Keratinocyte (primary cell): ENCODE results near the gene CCDC87. TPM values are rescaled to one million over a fixed set of nuclear protein-coding genes. Genes with fewer than 3 reads are reported as not detected.

Experiments
- DNase-seq: peaks from one replicate; pipeline ENCODE4 v3.0.0-alpha.2; 2011; ENCODE audit warnings: low read depth, missing footprints, low spot score
- FAIRE-seq: peaks from 2 replicates; lab custom pipeline; 2011; peaks lifted over from hg19 to GRCh38; lab: Jason Lieb, UNC
- H2AFZ ChIP-seq: 2 replicates; pipeline ENCODE4 v1.6.0; 2012; ENCODE audit warnings: low read length, control low read depth, inconsistent platforms; ENCODE audit not compliant: control insufficient read depth
- H3K27ac ChIP-seq: 2 replicates; pipeline ENCODE4 v1.5.1; 2011; ENCODE audit warnings: low read length; ENCODE audit not compliant: control insufficient read depth, insufficient read depth
- H3K27me3 ChIP-seq: 3 replicates; pipeline ENCODE4 v1.6.0; 2011; ENCODE audit warnings: low read length; ENCODE audit not compliant: control insufficient read depth, insufficient read depth; ENCODE audit errors: extremely low read depth
- H3K36me3 ChIP-seq, 2 experiments: 2 replicates in 1 of 2; 3 replicates in 1 of 2; pipeline ENCODE4 v1.5.1; 2011; ENCODE audit warnings: low read length in 2 of 2, mild to moderate bottlenecking in 1 of 2; ENCODE audit not compliant: control insufficient read depth in 2 of 2, insufficient read depth in 2 of 2; ENCODE audit errors: extremely low read depth in 1 of 2
- H3K4me1 ChIP-seq: 3 replicates; pipeline ENCODE4 v1.5.1; 2011; ENCODE audit warnings: low read length; ENCODE audit not compliant: control insufficient read depth, insufficient read depth; ENCODE audit errors: extremely low read depth
- H3K4me2 ChIP-seq: 3 replicates; pipeline ENCODE4 v1.6.0; 2011; ENCODE audit warnings: low read depth, low read length; ENCODE audit not compliant: control insufficient read depth, insufficient read depth; ENCODE audit errors: extremely low read depth
- H3K4me3 ChIP-seq, 3 experiments: fragments of 200-600 bp in 1 of 3; sonication (generic) in 1 of 3; 2 replicates in 2 of 3; 3 replicates in 1 of 3; pipeline ENCODE4 v1.5.1; 2011 to 2016; ENCODE audit warnings: low read length in 3 of 3, mild to moderate bottlenecking in 3 of 3, control low read depth in 2 of 3, inconsistent platforms in 1 of 3, low read depth in 1 of 3, mixed read lengths in 1 of 3, mixed run types in 1 of 3, moderate library complexity in 1 of 3; ENCODE audit not compliant: control insufficient read depth in 2 of 3, insufficient read depth in 2 of 3; ENCODE audit errors: extremely low read depth in 1 of 3
- H3K79me2 ChIP-seq: 2 replicates; pipeline ENCODE4 v1.6.0; 2012; ENCODE audit warnings: low read length; ENCODE audit not compliant: control insufficient read depth, insufficient read depth
- H3K9ac ChIP-seq: 3 replicates; pipeline ENCODE4 v1.6.0; 2011; ENCODE audit warnings: low read length; ENCODE audit not compliant: control insufficient read depth, insufficient read depth; ENCODE audit errors: extremely low read depth
- H3K9me1 ChIP-seq: 3 replicates; pipeline ENCODE4 v1.6.0; 2011; ENCODE audit warnings: low read length; ENCODE audit not compliant: control insufficient read depth, insufficient read depth; ENCODE audit errors: extremely low read depth
- H3K9me3 ChIP-seq: 2 replicates; pipeline ENCODE4 v1.5.1; 2012; ENCODE audit warnings: low read depth, low read length; ENCODE audit not compliant: control insufficient read depth
- H4K20me1 ChIP-seq: 3 replicates; pipeline ENCODE4 v1.6.0; 2011; ENCODE audit warnings: low read length; ENCODE audit not compliant: control insufficient read depth, insufficient read depth; ENCODE audit errors: extremely low read depth
- CTCF ChIP-seq, 3 experiments: IDR thresholded peaks in 1 of 3; conservative IDR thresholded peaks in 1 of 3; optimal IDR thresholded peaks in 1 of 3; 2 replicates in 2 of 3; 3 replicates in 1 of 3; pipeline versions ENCODE3 to v1.5.1; 2011; ENCODE audit warnings: low read length in 3 of 3, mild to moderate bottlenecking in 3 of 3, moderate library complexity in 2 of 3, control low read depth in 1 of 3, inconsistent platforms in 1 of 3; ENCODE audit not compliant: insufficient read depth in 2 of 3; ENCODE audit errors: extremely low read depth in 1 of 3
- EZH2 ChIP-seq: IDR thresholded peaks from one replicate; pipeline ENCODE4 v1.6.1; 2012; ENCODE audit warnings: inconsistent platforms, mild to moderate bottlenecking, low read length, moderate library complexity
- dilution Hi-C: fragments of 300-500 bp; cut with MboI; formaldehyde crosslinking; loops from one replicate; pipeline ENCODE4 v1.7.0; 2020; ENCODE audit warnings: low sequenced_read_pairs; ENCODE audit not compliant: extremely low pct_ligation_motif_present
- polyA plus RNA-seq, 5 experiments: library from polyadenylated mRNA; depleted of rRNA in 3 of 5; stranded (reverse) in 3 of 5; stranded (forward) in 1 of 5; unstranded in 1 of 5; fragments of >200 nt; gene quantifications; 1 replicate in 1 of 5; 2 replicates in 3 of 5; 3 replicates in 1 of 5; pipeline versions ENCODE4 v1.2.1 to v1.2.3, GENCODE V29; 2011 to 2012; ENCODE audit warnings: missing spikeins in 2 of 5, low read depth in 1 of 5, low replicate concordance in 1 of 5

CCDC87 gene
- polyA plus RNA-seq, 1 donor (not counting 4 experiments of a cell fraction or from before 2014, with no cell fraction given): 0.07 TPM

DNA sequence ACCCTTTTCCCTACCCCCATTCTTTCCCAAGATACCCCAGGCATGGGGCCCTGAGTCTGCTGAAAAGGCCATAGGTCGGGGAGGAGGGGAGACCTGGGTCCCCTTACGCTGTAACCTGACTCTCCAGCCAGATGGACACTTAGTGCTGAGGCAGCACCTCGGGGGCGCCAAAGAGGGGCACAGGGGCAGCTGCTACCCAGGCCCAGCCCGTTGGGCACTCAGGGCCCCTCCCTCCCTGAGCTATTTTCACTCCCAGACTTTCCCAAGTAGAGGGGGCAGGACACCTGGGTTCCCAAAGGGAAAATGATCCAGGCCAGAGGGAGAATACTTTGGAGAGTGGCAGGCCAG lies 45.2 kb downstream of the CCDC87 start:
- Histone ChIP-seq H3K27ac (no peak overlapping the region), H3K4me3 (no peak overlapping the region), H3K4me2 (no peak overlapping the region), H3K27me3 (peaks cover 19% of the 10 kb centered on the region), H3K4me1 (peaks cover 6% of the 10 kb centered on the region), H3K9me1 (no peaks in the 10 kb centered on the region), H4K20me1 (no peaks in the 10 kb centered on the region), H3K9ac (no peak overlapping the region), H3K36me3 (peaks cover 0 to 4% of the 10 kb centered on the region in 2 experiments), H3K79me2 (no peaks in the 10 kb centered on the region), H3K9me3 (no peaks in the 10 kb centered on the region), H2AFZ (no peak overlapping the region)
- DNase-seq (no peak), FAIRE-seq (no peak)
- dilution Hi-C loops: no loop called here
- TF ChIP-seq EZH2 (no peak), CTCF (optimal IDR thresholded peaks at IDR 0.05 in 1 of 3, IDR thresholded peaks at IDR 0.05 in 1 of 3, conservative IDR thresholded peaks at IDR 0.05 in 1 of 3; ENCODE audit: extremely low read depth in 1 of 3, insufficient read depth in 2 of 3, low read length in 3 of 3) (no peak)

- FAIRE-seq: no peak
- no peak overlapping the region for H3K4me3 ChIP-seq
- TF ChIP-seq EZH2 (no peak), CTCF (optimal IDR thresholded peaks at IDR 0.05 in 1 of 3, IDR thresholded peaks at IDR 0.05 in 1 of 3, conservative IDR thresholded peaks at IDR 0.05 in 1 of 3; ENCODE audit: extremely low read depth in 1 of 3, insufficient read depth in 2 of 3, low read length in 3 of 3) (no peak)
These were observed 45.7 kb downstream of the CCDC87 start for GRCh38 chr11:66546966-66547661.

More at GRCh38 chr11:66546966-66547661, 45.7 kb downstream of the CCDC87 start:
- Histone ChIP-seq H3K9me3 (no peaks in the 10 kb centered on the region), H3K27me3 (peaks cover 19% of the 10 kb centered on the region), H3K9ac (no peak overlapping the region), H3K36me3 (peaks cover 0 to 4% of the 10 kb centered on the region in 2 experiments), H3K9me1 (no peaks in the 10 kb centered on the region), H3K4me1 (peaks cover 6% of the 10 kb centered on the region), H3K27ac (no peak overlapping the region), H3K4me2 (no peak overlapping the region), H2AFZ (no peak overlapping the region), H4K20me1 (no peaks in the 10 kb centered on the region), H3K79me2 (no peaks in the 10 kb centered on the region)
- DNase-seq: no peak
- dilution Hi-C loops: no loop called here
